HG02852 (cell line): ENCODE data around the gene MARCHF2.
"Not testable (repeated sequence)": the region's sequence is repeated elsewhere in the genome, so short reads cannot be mapped to it uniquely, and the experiment has no call there.

Experiments
- ATAC-seq: cut with Tn5 transposase; IDR thresholded peaks from one replicate; pipeline ENCODE4 v1.9.1; 2021; ENCODE audit warnings: mild to moderate bottlenecking, moderate library complexity; ENCODE audit not compliant: unreplicated experiment

Gene MARCHF2

GRCh38 chr19:8412783-8413628 lies at the start of gene MARCHF2:
Gene MARCHF2 (plus strand): TSS chr19:8413305. CDS start chr19:8421841, 8,536 bp downstream.
- peak; percentile 97 for ATAC-seq

- no peak for ATAC-seq
Observed at GRCh38 chr19:8363803-8364771, 49.0 kb upstream of the MARCHF2 start, which contains the start of gene ANGPTL4. Gene ANGPTL4 (plus strand): TSS chr19:8364155. CDS start chr19:8364322, 167 bp downstream.

GRCh38 chr19:8366121-8366581 lies 47.0 kb upstream of the MARCHF2 start:
- no peak for ATAC-seq

GRCh38 chr19:8366961-8367326 lies 46.2 kb upstream of the MARCHF2 start:
- no peak for ATAC-seq

GRCh38 chr19:8367327-8368001 lies 45.6 kb upstream of the MARCHF2 start:
- no peak for ATAC-seq

- no peak for ATAC-seq
Observed at GRCh38 chr19:8370176-8371010, 42.7 kb upstream of the MARCHF2 start.

- no peak for ATAC-seq
Observed at GRCh38 chr19:8371011-8371804, 41.9 kb upstream of the MARCHF2 start.

GRCh38 chr19:8373867-8374813 lies 39.0 kb upstream of the MARCHF2 start:
- ATAC-seq = no peak

- not testable (repeated sequence) for ATAC-seq
Observed at GRCh38 chr19:8375766-8376165, 37.3 kb upstream of the MARCHF2 start.

- ATAC-seq = not testable (repeated sequence)
Observed at GRCh38 chr19:8376373-8376974, 36.6 kb upstream of the MARCHF2 start.

GRCh38 chr19:8377598-8377997 lies 35.5 kb upstream of the MARCHF2 start:
- ATAC-seq = no peak

- ATAC-seq = not testable (repeated sequence)
Observed at GRCh38 chr19:8379156-8379891, 33.8 kb upstream of the MARCHF2 start.

- ATAC-seq = not testable (repeated sequence)
Observed at GRCh38 chr19:8384569-8384968, 28.5 kb upstream of the MARCHF2 start.

- not testable (repeated sequence) for ATAC-seq
Observed at GRCh38 chr19:8385103-8385502, 28.0 kb upstream of the MARCHF2 start.

- not testable (repeated sequence) for ATAC-seq
Observed at GRCh38 chr19:8385566-8385965, 27.5 kb upstream of the MARCHF2 start.

GRCh38 chr19:8386419-8386818 lies 26.7 kb upstream of the MARCHF2 start:
- not testable (repeated sequence) for ATAC-seq

- no peak for ATAC-seq
Observed at GRCh38 chr19:8386990-8387389, 26.1 kb upstream of the MARCHF2 start.
